Activated naive CD4-positive, alpha-beta T cell treated with anti-CD3 and anti-CD28 coated beads, Interleukin-2, amount 50 U/mL, for 24 hours (primary cell): ENCODE measurements around the gene CREBL2.
"Not testable (repeated sequence)": the region's sequence is repeated elsewhere in the genome, so short reads cannot be mapped to it uniquely, and the experiment has no call there.

Experiments
- H3K27ac Mint-ChIP-seq: one replicate; pipeline ENCODE4 v1.8.0; 2021; ENCODE audit warnings: mild to moderate bottlenecking, mixed read lengths
- H3K27me3 Mint-ChIP-seq: one replicate; pipeline ENCODE4 v1.8.0; 2021; ENCODE audit warnings: mixed read lengths
- H3K36me3 Mint-ChIP-seq: one replicate; pipeline ENCODE4 v1.8.0; 2021; ENCODE audit warnings: mixed read lengths
- H3K4me1 Mint-ChIP-seq: one replicate; pipeline ENCODE4 v1.8.0; 2021; ENCODE audit warnings: mixed read lengths
- H3K4me3 Mint-ChIP-seq: one replicate; pipeline ENCODE4 v1.8.0; 2021; ENCODE audit warnings: mild to moderate bottlenecking, mixed read lengths
- H3K9me3 Mint-ChIP-seq: one replicate; pipeline ENCODE4 v1.8.0; 2021; ENCODE audit warnings: mixed read lengths

Gene CREBL2, protein sequence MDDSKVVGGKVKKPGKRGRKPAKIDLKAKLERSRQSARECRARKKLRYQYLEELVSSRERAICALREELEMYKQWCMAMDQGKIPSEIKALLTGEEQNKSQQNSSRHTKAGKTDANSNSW

GRCh38 chr12:12611512-12612306 is at the start of gene CREBL2:
CREBL2 (plus strand) TSS chr12:12611876; CDS start chr12:12612173, 297 bp downstream.
- Mint-ChIP-seq H3K27ac (peak within 1 kb of the TSS; percentile 99), H3K9me3 (no peaks in the 10 kb centered on the region), H3K27me3 (no peaks in the 10 kb centered on the region), H3K36me3 (peaks cover 4% of the 10 kb centered on the region), H3K4me1 (peaks cover 71% of the 10 kb centered on the region), H3K4me3 (peak within 1 kb of the TSS; percentile 90)

GRCh38 chr12:12562016-12562483 is 49.6 kb upstream of the CREBL2 start:
- Mint-ChIP-seq H3K27me3 (no peaks in the 10 kb centered on the region), H3K36me3 (peaks cover 4% of the 10 kb centered on the region), H3K4me3 (peak overlapping the region; percentile 85), H3K4me1 (peaks cover 46% of the 10 kb centered on the region), H3K9me3 (no peaks in the 10 kb centered on the region), H3K27ac (peak overlapping the region; percentile 89)

DNA sequence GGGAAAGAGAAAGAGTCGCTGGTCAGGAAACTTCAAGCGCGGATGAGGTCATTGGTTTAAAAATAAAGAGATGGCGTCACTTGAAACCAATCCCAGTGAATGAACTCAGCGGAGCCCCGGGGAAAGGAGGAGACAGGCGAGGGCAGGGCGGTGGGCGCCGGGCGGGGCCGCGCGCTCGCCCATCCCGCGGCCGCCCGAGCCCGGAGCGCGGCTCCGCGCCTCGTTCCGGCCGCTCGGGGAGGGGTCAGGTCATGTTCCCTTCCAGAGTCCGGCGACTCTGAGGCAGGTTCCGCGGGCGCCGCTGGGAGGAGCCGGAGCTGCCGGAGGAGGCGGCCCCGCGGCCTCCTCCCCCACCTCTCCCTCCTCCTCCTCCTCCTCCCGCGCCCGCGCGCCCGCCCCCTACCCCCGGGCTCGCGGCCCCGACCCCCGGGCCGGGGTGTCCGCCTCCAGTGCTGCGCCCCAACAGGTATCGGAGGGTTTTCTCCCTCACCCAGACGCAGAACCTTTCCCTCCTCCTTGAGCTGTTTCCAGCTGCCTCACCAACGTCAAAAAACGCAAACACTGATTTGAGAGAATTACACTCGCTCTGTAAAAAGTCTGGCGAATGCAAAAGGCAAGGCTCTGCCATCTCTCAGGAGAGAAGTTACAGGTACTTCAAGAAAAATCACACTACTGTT is 49.0 kb upstream of the CREBL2 start, which contains the start of gene DUSP16:
Gene DUSP16, minus strand, starts transcription at position 279 of the 677 bp plus-strand sequence. CDS start 41,765 bp downstream, outside the sequence.
- H3K36me3 Mint-ChIP-seq, result peaks cover 4% of the 10 kb centered on the region
- H3K27me3 Mint-ChIP-seq, result no peaks in the 10 kb centered on the region
- H3K27ac Mint-ChIP-seq, result peak within 1 kb of the TSS; percentile 96
- peak within 1 kb of the TSS; percentile 90 for H3K4me3 Mint-ChIP-seq
- peaks cover 44% of the 10 kb centered on the region for H3K4me1 Mint-ChIP-seq
- H3K9me3 Mint-ChIP-seq, result no peaks in the 10 kb centered on the region

DNA sequence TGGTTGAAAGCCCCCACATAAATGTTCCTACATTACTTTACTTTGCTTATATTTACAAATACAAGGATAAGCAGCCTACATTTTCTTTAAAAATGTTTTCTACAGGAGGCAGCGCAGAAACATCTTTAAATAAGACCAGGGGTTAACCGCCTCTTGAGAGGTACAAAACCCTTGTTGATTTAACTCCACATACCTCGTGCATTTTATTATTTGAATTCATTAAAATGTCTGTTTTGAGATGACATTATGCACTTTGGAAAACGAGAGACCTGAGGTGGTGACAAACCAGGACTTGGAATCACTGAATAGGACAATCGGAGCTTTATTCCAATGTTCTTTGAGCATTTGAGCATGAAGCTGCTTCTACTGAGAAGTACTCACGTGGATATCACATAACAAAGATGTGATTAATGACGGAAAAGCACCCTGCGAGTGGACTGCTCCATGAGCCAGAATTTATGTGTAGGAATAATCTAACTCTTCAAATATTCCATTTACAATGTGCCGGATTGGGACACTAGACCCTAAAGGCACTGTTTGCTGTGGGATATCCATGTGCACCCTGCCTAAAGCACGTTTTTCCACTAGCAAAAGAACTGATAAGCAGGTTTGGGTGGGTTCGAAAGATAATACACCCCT is 48.3 kb upstream of the CREBL2 start:
- Mint-ChIP-seq H3K9me3 (no peaks in the 10 kb centered on the region), H3K27ac (peak overlapping the region; percentile 96), H3K4me3 (peak overlapping the region; percentile 90), H3K36me3 (peaks cover 4% of the 10 kb centered on the region), H3K4me1 (peaks cover 37% of the 10 kb centered on the region), H3K27me3 (no peaks in the 10 kb centered on the region)

DNA sequence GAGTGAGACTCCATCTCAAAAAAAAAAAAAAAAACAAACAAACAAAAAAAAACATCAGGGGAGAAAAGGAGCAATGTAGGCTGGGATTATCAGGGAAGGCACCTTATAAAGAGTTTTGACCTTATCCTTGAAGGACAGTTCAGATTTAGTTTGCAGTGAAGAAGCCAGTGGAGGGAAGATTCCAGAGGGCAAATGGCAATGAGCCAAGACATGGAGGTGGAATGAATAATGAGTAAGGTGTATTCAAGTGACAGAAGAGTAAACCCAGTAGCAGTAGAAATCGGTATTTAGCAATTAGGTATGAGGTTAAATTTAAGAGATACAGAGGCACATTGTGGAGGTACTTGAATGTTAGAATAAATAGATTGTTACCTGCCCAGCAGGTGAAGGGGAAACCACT is 46.8 kb upstream of the CREBL2 start:
- no peak overlapping the region for H3K4me3 Mint-ChIP-seq
- peaks cover 2% of the 10 kb centered on the region for H3K36me3 Mint-ChIP-seq
- H3K27me3 Mint-ChIP-seq, result no peaks in the 10 kb centered on the region
- peak overlapping the region; percentile 82 for H3K27ac Mint-ChIP-seq
- no peaks in the 10 kb centered on the region for H3K9me3 Mint-ChIP-seq
- peaks cover 22% of the 10 kb centered on the region for H3K4me1 Mint-ChIP-seq

DNA sequence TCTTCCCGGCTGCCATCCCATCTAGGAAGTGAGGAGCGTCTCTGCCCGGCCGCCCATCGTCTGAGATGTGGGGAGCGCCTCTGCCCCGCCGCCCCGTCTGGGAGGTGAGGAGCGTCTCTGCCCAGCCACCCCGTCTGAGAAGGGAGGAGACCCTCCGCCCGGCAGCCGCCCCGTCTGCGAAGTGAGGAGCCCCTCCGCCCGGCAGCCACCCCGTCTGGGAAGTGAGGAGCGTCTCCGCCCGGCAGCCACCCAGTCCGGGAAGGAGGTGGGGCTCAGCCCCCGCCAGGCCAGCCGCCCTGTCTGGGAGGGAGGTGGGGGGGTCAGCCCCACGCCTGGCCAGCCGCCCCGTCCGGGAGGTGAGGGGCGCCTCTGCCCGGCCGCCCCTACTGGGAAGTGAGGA is 45.7 kb upstream of the CREBL2 start:
- not testable (repeated sequence) for H3K4me3 Mint-ChIP-seq, H3K27ac Mint-ChIP-seq, H3K9me3 Mint-ChIP-seq, H3K27me3 Mint-ChIP-seq, H3K36me3 Mint-ChIP-seq
- H3K4me1 Mint-ChIP-seq, result peaks cover 12% of the 10 kb centered on the region

- Mint-ChIP-seq H3K9me3 (no peaks in the 10 kb centered on the region), H3K36me3 (no peaks in the 10 kb centered on the region), H3K4me3 (no peak overlapping the region), H3K27me3 (no peaks in the 10 kb centered on the region), H3K4me1 (no peaks in the 10 kb centered on the region), H3K27ac (peak overlapping the region; percentile 47)
Measured at GRCh38 chr12:12572659-12573058, 39.0 kb upstream of the CREBL2 start.

GRCh38 chr12:12577786-12578185 is 33.9 kb upstream of the CREBL2 start:
- H3K4me1 Mint-ChIP-seq, result peaks cover 8% of the 10 kb centered on the region
- no peaks in the 10 kb centered on the region for H3K27me3 Mint-ChIP-seq
- H3K9me3 Mint-ChIP-seq, result no peaks in the 10 kb centered on the region
- no peak overlapping the region for H3K27ac Mint-ChIP-seq
- H3K4me3 Mint-ChIP-seq, result no peak overlapping the region
- no peaks in the 10 kb centered on the region for H3K36me3 Mint-ChIP-seq

DNA sequence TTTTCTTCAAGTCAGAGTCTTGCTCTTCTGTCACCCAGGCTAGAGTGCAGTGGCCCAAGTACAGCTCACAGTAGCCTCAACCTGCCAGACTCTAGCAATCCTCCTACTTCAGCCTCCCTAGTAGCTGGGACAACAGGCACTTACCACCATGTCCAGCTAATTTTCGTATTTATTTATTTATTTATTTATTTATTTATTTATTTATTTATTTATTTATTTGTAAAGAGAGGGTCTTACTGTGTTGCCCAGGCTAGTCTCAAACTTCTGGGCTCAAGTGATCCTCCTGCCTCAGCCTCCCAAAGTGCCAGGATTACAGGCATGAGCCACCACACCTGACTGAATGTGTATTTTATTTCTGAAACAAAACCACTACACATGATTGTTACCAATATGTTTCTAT is 31.0 kb upstream of the CREBL2 start:
- H3K27ac Mint-ChIP-seq, H3K9me3 Mint-ChIP-seq, H3K36me3 Mint-ChIP-seq, H3K27me3 Mint-ChIP-seq, H3K4me3 Mint-ChIP-seq: not testable (repeated sequence)
- H3K4me1 Mint-ChIP-seq, result peaks cover 16% of the 10 kb centered on the region

GRCh38 chr12:12582193-12582881 is 29.3 kb upstream of the CREBL2 start:
- H3K27ac Mint-ChIP-seq, result no peak overlapping the region
- peaks cover 16% of the 10 kb centered on the region for H3K4me1 Mint-ChIP-seq
- no peaks in the 10 kb centered on the region for H3K9me3 Mint-ChIP-seq
- no peaks in the 10 kb centered on the region for H3K27me3 Mint-ChIP-seq
- H3K36me3 Mint-ChIP-seq, result no peaks in the 10 kb centered on the region
- no peak overlapping the region for H3K4me3 Mint-ChIP-seq

DNA sequence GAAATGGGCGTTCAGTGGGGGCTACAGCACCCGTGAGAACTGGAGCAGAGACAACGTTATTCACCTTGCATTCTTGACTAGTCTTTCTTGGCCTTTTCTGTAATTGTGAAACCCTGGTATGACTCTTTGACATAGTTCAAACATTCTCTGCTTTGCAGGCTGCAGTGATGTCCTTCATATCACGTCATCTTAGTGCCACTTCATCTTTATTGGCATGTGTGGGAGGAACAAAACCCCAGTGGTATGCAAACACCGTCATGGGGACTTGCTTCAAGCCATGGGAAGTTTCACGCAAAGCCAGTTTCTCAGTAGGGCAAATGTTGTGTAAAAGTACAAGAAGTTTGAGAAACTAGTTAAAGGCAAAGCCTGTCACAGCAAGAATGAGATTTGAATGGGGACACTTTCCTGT is 28.8 kb upstream of the CREBL2 start:
- Mint-ChIP-seq H3K27me3 (no peaks in the 10 kb centered on the region), H3K36me3 (no peaks in the 10 kb centered on the region), H3K27ac (peak overlapping the region; percentile 31), H3K9me3 (no peaks in the 10 kb centered on the region), H3K4me1 (peaks cover 16% of the 10 kb centered on the region), H3K4me3 (no peak overlapping the region)

DNA sequence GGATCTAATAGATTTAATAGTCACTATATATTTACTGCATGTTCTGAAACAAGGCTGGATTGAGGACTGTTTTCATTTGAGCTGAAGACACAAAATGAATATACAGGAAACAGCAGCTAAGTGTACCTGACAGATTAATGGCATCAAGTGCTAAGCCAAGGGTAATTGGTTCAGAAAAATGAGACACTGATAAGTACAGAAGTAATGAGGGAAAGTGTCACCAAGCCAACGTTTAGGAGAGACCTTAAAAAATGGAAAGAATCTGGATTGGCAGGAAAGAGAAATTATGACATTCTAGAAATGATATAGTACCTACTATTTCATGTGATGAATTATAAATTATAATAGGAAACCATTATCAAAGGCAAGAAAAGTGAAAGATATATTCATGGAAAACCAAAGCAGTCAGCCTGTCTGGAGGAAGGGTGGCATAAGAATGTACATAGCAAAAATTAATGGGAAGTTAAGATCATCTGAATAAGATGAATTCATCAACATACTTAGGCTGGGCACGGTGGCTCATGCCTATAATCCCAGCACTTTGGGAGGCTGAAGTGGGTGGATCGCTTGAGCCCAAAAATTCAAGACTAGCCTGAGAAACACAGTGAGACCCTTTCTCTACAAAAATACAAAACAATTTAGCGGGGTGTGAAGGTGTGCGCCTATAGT is 28.0 kb upstream of the CREBL2 start:
- no peak overlapping the region for H3K4me3 Mint-ChIP-seq
- peaks cover 16% of the 10 kb centered on the region for H3K4me1 Mint-ChIP-seq
- H3K27me3 Mint-ChIP-seq, result no peaks in the 10 kb centered on the region
- H3K36me3 Mint-ChIP-seq, result no peaks in the 10 kb centered on the region
- H3K27ac Mint-ChIP-seq, result no peak overlapping the region
- H3K9me3 Mint-ChIP-seq, result no peaks in the 10 kb centered on the region

DNA sequence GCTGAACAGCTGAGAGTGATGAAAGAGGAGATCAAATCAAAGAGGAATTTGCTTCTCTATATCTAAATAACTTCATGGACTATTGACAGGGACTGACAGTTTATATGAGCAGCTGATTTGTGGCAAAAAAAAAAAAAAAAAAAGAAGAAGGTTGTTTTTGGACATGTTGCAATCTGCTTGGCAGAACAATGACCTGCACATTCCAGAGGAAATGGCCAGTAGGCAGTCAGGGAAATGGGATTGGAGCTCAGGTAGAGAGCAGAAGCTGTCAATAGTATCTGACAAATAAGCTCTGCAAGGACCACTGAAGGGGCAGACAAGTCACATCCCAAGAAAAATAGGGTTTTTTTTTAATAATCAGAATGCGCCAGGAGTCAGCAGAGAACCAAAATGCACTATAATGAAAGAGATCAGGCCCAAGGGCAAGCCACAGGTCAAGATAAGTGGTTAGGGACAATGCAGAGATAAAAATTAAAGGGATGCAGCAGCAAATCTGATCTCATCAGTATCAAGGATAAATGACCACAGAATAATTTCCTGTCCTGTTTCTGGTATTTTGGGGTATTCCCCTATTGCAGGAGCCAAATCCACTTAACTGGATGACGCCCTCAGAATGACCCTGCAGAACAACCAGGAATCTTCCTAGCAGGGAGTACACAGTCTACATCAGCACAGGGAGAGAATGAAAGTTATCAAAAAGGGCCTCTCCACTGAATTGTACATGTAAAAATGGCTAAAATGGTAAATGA is 26.4 kb upstream of the CREBL2 start:
- no peaks in the 10 kb centered on the region for H3K27me3 Mint-ChIP-seq
- no peaks in the 10 kb centered on the region for H3K9me3 Mint-ChIP-seq
- no peak overlapping the region for H3K4me3 Mint-ChIP-seq
- H3K4me1 Mint-ChIP-seq, result peaks cover 16% of the 10 kb centered on the region
- H3K27ac Mint-ChIP-seq, result no peak overlapping the region
- H3K36me3 Mint-ChIP-seq, result no peaks in the 10 kb centered on the region
